H9 (cell line): Measurements from ENCODE around the gene RGS3. TPM values are rescaled to one million over a fixed set of nuclear protein-coding genes. Genes with fewer than 3 reads are reported as not detected.

ENCODE experiments used
- DNase-seq: peaks from one replicate; pipeline ENCODE4 v3.0.0-alpha.2; 2017
- H2AFZ ChIP-seq: one replicate; pipeline ENCODE4 v1.6.1; 2013; ENCODE audit warnings: mild to moderate bottlenecking, low read length, control low read depth, moderate library complexity
- H2AK5ac ChIP-seq: 2 replicates; pipeline ENCODE4 v1.6.1; 2013; ENCODE audit warnings: low read length, control low read depth, mixed read lengths; ENCODE audit not compliant: insufficient read length
- H2BK120ac ChIP-seq: one replicate; pipeline ENCODE4 v1.6.1; 2013; ENCODE audit warnings: low read depth, mild to moderate bottlenecking, low read length, control low read depth, inconsistent platforms; ENCODE audit not compliant: poor library complexity, severe bottlenecking
- H2BK12ac ChIP-seq: 2 replicates; pipeline ENCODE4 v1.6.1; 2013; ENCODE audit warnings: low read length, control low read depth, mixed read lengths, low read depth; ENCODE audit not compliant: insufficient read length
- H2BK15ac ChIP-seq: 2 replicates; pipeline ENCODE4 v1.6.1; 2013; ENCODE audit warnings: low read depth, low read length, control low read depth
- H2BK20ac ChIP-seq: one replicate; pipeline ENCODE4 v1.6.1; 2013; ENCODE audit warnings: low read depth, mild to moderate bottlenecking, low read length, control low read depth, inconsistent platforms; ENCODE audit not compliant: poor library complexity, severe bottlenecking
- H2BK5ac ChIP-seq: 2 replicates; pipeline ENCODE4 v1.6.1; 2013; ENCODE audit warnings: low read length, control low read depth, mixed read lengths; ENCODE audit not compliant: insufficient read length
- H3K14ac ChIP-seq: 2 replicates; pipeline ENCODE4 v1.6.1; 2013; ENCODE audit warnings: low read length, control low read depth; ENCODE audit not compliant: insufficient read depth
- H3K18ac ChIP-seq: 2 replicates; pipeline ENCODE4 v1.6.1; 2013; ENCODE audit warnings: low read depth, mild to moderate bottlenecking, mixed read lengths, low read length, control low read depth; ENCODE audit not compliant: insufficient read length
- H3K23ac ChIP-seq: 2 replicates; pipeline ENCODE4 v1.6.1; 2013; ENCODE audit warnings: low read length, control low read depth, mixed read lengths, low read depth; ENCODE audit not compliant: insufficient read length
- H3K23me2 ChIP-seq: 2 replicates; pipeline ENCODE4 v1.6.1; 2013; ENCODE audit warnings: low read depth, mild to moderate bottlenecking, mixed read lengths, low read length, control low read depth; ENCODE audit not compliant: insufficient read length, poor library complexity, severe bottlenecking
- H3K27ac ChIP-seq: 2 replicates; pipeline ENCODE4 v1.5.1; 2013; ENCODE audit warnings: low read length, control low read depth, mixed read lengths, low read depth; ENCODE audit not compliant: insufficient read length
- H3K27me3 ChIP-seq: 2 replicates; pipeline ENCODE4 v1.6.1; 2013; ENCODE audit warnings: low read length, control low read depth, inconsistent platforms; ENCODE audit not compliant: insufficient read depth
- H3K4ac ChIP-seq: 2 replicates; pipeline ENCODE4 v1.6.1; 2013; ENCODE audit warnings: low read depth, mild to moderate bottlenecking, control low read depth, inconsistent platforms, low read length, moderate library complexity
- H3K4me1 ChIP-seq: 2 replicates; pipeline ENCODE4 v1.6.1; 2013; ENCODE audit warnings: low read length, control low read depth, inconsistent platforms; ENCODE audit not compliant: insufficient read depth
- H3K4me2 ChIP-seq: 2 replicates; pipeline ENCODE4 v1.6.1; 2013; ENCODE audit warnings: low read length, control low read depth, mixed read lengths; ENCODE audit not compliant: insufficient read length, insufficient read depth
- H3K56ac ChIP-seq: 2 replicates; pipeline ENCODE4 v1.6.1; 2013; ENCODE audit warnings: low read depth, mild to moderate bottlenecking, mixed read lengths, low read length, control low read depth; ENCODE audit not compliant: insufficient read length
- H3K79me1 ChIP-seq: 2 replicates; pipeline ENCODE4 v1.6.1; 2013; ENCODE audit warnings: low read depth, mild to moderate bottlenecking, moderate library complexity, low read length, control low read depth, inconsistent platforms; ENCODE audit not compliant: insufficient read depth, poor library complexity, severe bottlenecking
- H3K79me2 ChIP-seq: 2 replicates; pipeline ENCODE4 v1.6.1; 2013; ENCODE audit warnings: low read length, control low read depth, inconsistent platforms; ENCODE audit not compliant: insufficient read depth
- H3K9ac ChIP-seq: 2 replicates; pipeline ENCODE4 v1.6.1; 2013; ENCODE audit warnings: low read length, control low read depth, mixed read lengths; ENCODE audit not compliant: insufficient read length; ENCODE audit errors: extremely low read depth
- H3K9me3 ChIP-seq: one replicate; pipeline ENCODE4 v1.6.1; 2013; ENCODE audit warnings: low read depth, low read length, inconsistent platforms; ENCODE audit not compliant: control insufficient read depth
- H3T11ph ChIP-seq: one replicate; pipeline ENCODE4 v1.6.1; 2013; ENCODE audit warnings: mild to moderate bottlenecking, low read length, control low read depth, inconsistent platforms
- H4K20me1 ChIP-seq: one replicate; pipeline ENCODE4 v1.6.1; 2013; ENCODE audit not compliant: control insufficient read depth, insufficient read length, insufficient read depth
- H4K5ac ChIP-seq: 2 replicates; pipeline ENCODE4 v1.6.1; 2013; ENCODE audit warnings: low read depth, mild to moderate bottlenecking, mixed read lengths, low read length, control low read depth; ENCODE audit not compliant: insufficient read length
- H4K8ac ChIP-seq: replicated peaks from 2 replicates; pipeline ENCODE4 v1.6.1; 2013; ENCODE audit warnings: low read length, control low read depth, mixed read lengths, low read depth; ENCODE audit not compliant: insufficient read length
- H4K91ac ChIP-seq: 2 replicates; pipeline ENCODE4 v1.6.1; 2013; ENCODE audit warnings: low read depth, mild to moderate bottlenecking, moderate library complexity, mixed read lengths, low read length, control low read depth; ENCODE audit not compliant: insufficient read length
- H3K27ac Mint-ChIP-seq, 3 experiments: 2 replicates in 2 of 3; 3 replicates in 1 of 3; pipeline ENCODE4 v1.8.0; 2020 to 2021; ENCODE audit warnings: mixed read lengths in 3 of 3, mild to moderate bottlenecking in 1 of 3, moderate library complexity in 1 of 3
- H3K27me3 Mint-ChIP-seq: 2 replicates; pipeline ENCODE4 v1.8.0; 2021; ENCODE audit warnings: low read depth, mild to moderate bottlenecking, moderate library complexity, mixed read lengths
- H3K36me3 Mint-ChIP-seq, 3 experiments: 2 replicates in 2 of 3; 3 replicates in 1 of 3; pipeline ENCODE4 v1.8.0; 2020 to 2021; ENCODE audit warnings: low read depth in 3 of 3, mixed read lengths in 3 of 3; ENCODE audit not compliant: insufficient read depth in 1 of 3
- H3K4me1 Mint-ChIP-seq, 2 experiments: 2 replicates each; pipeline ENCODE4 v1.8.0; 2020; ENCODE audit warnings: mixed read lengths in 2 of 2
- H3K4me3 Mint-ChIP-seq, 2 experiments: 2 replicates in 1 of 2; 3 replicates in 1 of 2; pipeline ENCODE4 v1.8.0; 2020 to 2021; ENCODE audit warnings: mild to moderate bottlenecking in 2 of 2, mixed read lengths in 2 of 2, moderate library complexity in 1 of 2
- H3K9me3 Mint-ChIP-seq, 2 experiments: 2 replicates in 1 of 2; 3 replicates in 1 of 2; pipeline ENCODE4 v1.8.0; 2020; ENCODE audit warnings: mild to moderate bottlenecking in 2 of 2, mixed read lengths in 2 of 2, moderate library complexity in 1 of 2
- CTCF ChIP-seq: fragments of 200-600 bp; sonication (generic); conservative IDR thresholded peaks from 3 replicates; pipeline ENCODE4 v1.8.0; 2021; ENCODE audit warnings: antibody characterized with exemption, mild to moderate bottlenecking
- WGBS: extraction: QIAGEN DNeasy Blood & Tissue Kit; methylation state at CpG from one replicate; pipeline ENCODE4 v1.1.7; 2013; ENCODE audit warnings: missing lambda C conversion rate, low lambda C conversion rate, mixed read lengths; ENCODE audit not compliant: insufficient read length; ENCODE audit errors: extremely low coverage; 5-methylcytosine and 5-hydroxymethylcytosine counted together
- total RNA-seq: library from RNA; stranded (reverse); gene quantifications from 2 replicates; pipeline ENCODE4 v1.2.1, GENCODE V29; 2021

RGS3 gene
- total RNA-seq, 1 experiment from 2014 or later = 13.9 TPM

- Histone ChIP-seq H3K79me1 (no peaks in the 10 kb centered on the region), H3K56ac (no peak overlapping the region), H4K91ac (no peak overlapping the region), H3K9me3 (no peaks in the 10 kb centered on the region), H4K20me1 (no peaks in the 10 kb centered on the region), H3K79me2 (no peaks in the 10 kb centered on the region), H4K8ac (no peak overlapping the region), H3K23me2 (no peaks in the 10 kb centered on the region), H2AFZ (no peak overlapping the region), H3K4me1 (peaks cover 3% of the 10 kb centered on the region; the same call in 1 of the 2 replicates), H4K5ac (no peak overlapping the region), H3K4ac (no peak overlapping the region), H2BK120ac (no peak overlapping the region), H3K18ac (no peak overlapping the region), H3K23ac (no peak overlapping the region), H2BK12ac (no peak overlapping the region), H3K27ac (no peak overlapping the region), H2AK5ac (no peak overlapping the region), H3K14ac (no peak overlapping the region), H3K4me2 (no peak overlapping the region), H2BK20ac (no peak overlapping the region), H3K27me3 (no peaks in the 10 kb centered on the region), H2BK5ac (no peak overlapping the region), H3K9ac (no peak overlapping the region), H3T11ph (no peak overlapping the region), H2BK15ac (no peak overlapping the region)
- Mint-ChIP-seq H3K4me3 (0 out of 5 replicates have a peak overlapping the region, but pooled peaks of 1 of the 2 experiments have one; percentile 14), H3K27me3 (no peaks in the 10 kb centered on the region), H3K27ac (peak overlapping the region in 1 of 3 experiments; percentile 87; a peak in 3 of 7 replicates), H3K9me3 (no peaks in the 10 kb centered on the region), H3K4me1 (peaks cover 13 to 20% of the 10 kb centered on the region in 2 experiments), H3K36me3 (peaks cover 0 to 8% (median 0%) of the 10 kb centered on the region in 3 experiments; a peak in 1 of 7 replicates)
- TF ChIP-seq CTCF = no peak
- no peak for DNase-seq
- WGBS = no CpG with 5 or more reads among the region's 8 CpGs
Measured at GRCh38 chr9:113525831-113526230, 62.3 kb downstream of the RGS3 start.
